ENCODE results near the gene SCD5.

Gene SCD5

GRCh38 chr4:82718162-82718940, 80.2 kb downstream of the SCD5 start:
- no peak for DNase-seq

GRCh38 chr4:82715731-82716617, 82.6 kb downstream of the SCD5 start:
- DNase-seq: no peak

GRCh38 chr4:82713856-82714255, 84.7 kb downstream of the SCD5 start:
- no peak for DNase-seq

- DNase-seq: no peak
Observed at GRCh38 chr4:82712561-82712960, 86.0 kb downstream of the SCD5 start.

- no peak for DNase-seq
Observed at GRCh38 chr4:82711158-82711785, 87.3 kb downstream of the SCD5 start.

GRCh38 chr4:82710197-82710929, 88.2 kb downstream of the SCD5 start:
- no peak for DNase-seq

GRCh38 chr4:82708982-82709381, 89.6 kb downstream of the SCD5 start:
- DNase-seq: no peak

- no peak for DNase-seq
Observed at GRCh38 chr4:82706349-82707000, 92.1 kb downstream of the SCD5 start.

GRCh38 chr4:82705928-82706300, 92.7 kb downstream of the SCD5 start:
- DNase-seq: no peak

- DNase-seq: no peak
Observed at GRCh38 chr4:82705169-82705927, 93.2 kb downstream of the SCD5 start.

- DNase-seq: no peak
Observed at GRCh38 chr4:82704156-82704555, 94.4 kb downstream of the SCD5 start.

GRCh38 chr4:82698412-82698811, 100.2 kb downstream of the SCD5 start:
- no peak for DNase-seq

GRCh38 chr4:82697561-82697960, 101.0 kb downstream of the SCD5 start:
- no peak for DNase-seq

GRCh38 chr4:82696117-82696860, 102.3 kb downstream of the SCD5 start:
- no peak for DNase-seq

- DNase-seq: no peak
Observed at GRCh38 chr4:82694892-82695291, 103.7 kb downstream of the SCD5 start.

GRCh38 chr4:82694046-82694445, 104.5 kb downstream of the SCD5 start:
- no peak for DNase-seq

GRCh38 chr4:82692101-82692780, 106.4 kb downstream of the SCD5 start:
- DNase-seq: no peak

- DNase-seq: no peak
Observed at GRCh38 chr4:82691431-82691830, 107.2 kb downstream of the SCD5 start.

GRCh38 chr4:82688091-82688795, 110.4 kb downstream of the SCD5 start:
- DNase-seq: no peak

GRCh38 chr4:82687531-82687930, 111.1 kb downstream of the SCD5 start:
- DNase-seq: no peak
